A673 (cell line): ENCODE measurements around the gene COL19A1. TPM values are rescaled to one million over a fixed set of nuclear protein-coding genes. Genes with fewer than 3 reads are reported as not detected.

Source experiments
- BruUV-seq: library from RNA; stranded (reverse); fragments of 400-500 nt; replicated peaks from 2 replicates; lab custom pipeline; 2021; lab: Mats Ljungman, UMichigan
- CTCF ChIA-PET: fragments of 300-600 bp; sonication (Branson Sonifier 250); formaldehyde crosslinking; loops from one replicate; lab custom pipeline; 2022; ENCODE audit warnings: antibody characterized with exemption; lab: Charles Lee
- POLR2A ChIA-PET: fragments of 300-600 bp; sonication (Branson Sonifier 250); formaldehyde crosslinking; loops from one replicate; lab custom pipeline; 2022; ENCODE audit warnings: antibody characterized with exemption; ENCODE audit not compliant: low non-redundant PET; lab: Charles Lee
- DNase-seq: peaks from one replicate; pipeline ENCODE4 v3.0.0-alpha.2; 2015; ENCODE audit warnings: low spot score
- H3K27ac ChIP-seq: fragments of 200-600 bp; sonication (generic); 2 replicates; pipeline ENCODE4 v1.5.1; 2016; ENCODE audit warnings: mixed run types, low read depth, mild to moderate bottlenecking, mixed read lengths, antibody characterized with exemption, low read length; ENCODE audit not compliant: poor library complexity, severe bottlenecking
- H3K27me3 ChIP-seq: fragments of 200-600 bp; sonication (generic); replicated peaks from 2 replicates; pipeline ENCODE4 v1.6.1; 2017; ENCODE audit warnings: mixed run types, low read depth, mild to moderate bottlenecking, mixed read lengths, antibody characterized with exemption, low read length; ENCODE audit not compliant: insufficient read depth, poor library complexity
- H3K36me3 ChIP-seq: fragments of 200-600 bp; sonication (generic); 2 replicates; pipeline ENCODE4 v1.6.1; 2016; ENCODE audit warnings: mixed run types, mild to moderate bottlenecking, mixed read lengths, antibody characterized with exemption, low read length; ENCODE audit not compliant: insufficient read depth, poor library complexity, severe bottlenecking
- H3K4me1 ChIP-seq: fragments of 200-600 bp; sonication (generic); 2 replicates; pipeline ENCODE4 v1.6.1; 2017; ENCODE audit warnings: mixed run types, mild to moderate bottlenecking, mixed read lengths, antibody characterized with exemption, low read length; ENCODE audit not compliant: insufficient read depth, poor library complexity, severe bottlenecking
- H3K4me3 ChIP-seq: fragments of 200-600 bp; sonication (generic); 2 replicates; pipeline ENCODE4 v1.5.1; 2016; ENCODE audit warnings: low read depth, mixed run types, mild to moderate bottlenecking, mixed read lengths, low read length; ENCODE audit not compliant: poor library complexity, severe bottlenecking
- H3K9me3 ChIP-seq: fragments of 200-600 bp; sonication (generic); 2 replicates; pipeline ENCODE4 v1.6.1; 2016; ENCODE audit warnings: mixed run types, low read depth, mild to moderate bottlenecking, mixed read lengths, antibody characterized with exemption, low read length; ENCODE audit not compliant: poor library complexity, severe bottlenecking
- EZH2 ChIP-seq: fragments of 200-600 bp; sonication (generic); IDR thresholded peaks from 2 replicates; pipeline ENCODE4 v1.6.1; 2017; ENCODE audit warnings: borderline replicate concordance, low read depth, mild to moderate bottlenecking, mixed read lengths, antibody characterized with exemption, low read length; ENCODE audit not compliant: poor library complexity, severe bottlenecking
- intact Hi-C: fragments of 100-400 bp; cut with micrococcal nuclease; formaldehyde crosslinking; loops from one replicate; pipeline ENCODE4 v1.10.0; 2022; ENCODE audit not compliant: unreplicated experiment
- total RNA-seq: library from RNA; stranded (reverse); gene quantifications from 2 replicates; pipeline ENCODE4 v1.2.3, GENCODE V29; 2021
- TF ChIP-seq, protein P1 (sequence below): fragments of 300-800, 200-600 bp; sonication (generic); conservative IDR thresholded peaks from 2 replicates; pipeline ENCODE4 v1.5.1; 2017; ENCODE audit warnings: low read depth, mild to moderate bottlenecking, antibody characterized with exemption, low read length, moderate library complexity, mixed read lengths

Gene COL19A1
- total RNA-seq, 1 experiment from 2014 or later: 0.37 TPM

DNA sequence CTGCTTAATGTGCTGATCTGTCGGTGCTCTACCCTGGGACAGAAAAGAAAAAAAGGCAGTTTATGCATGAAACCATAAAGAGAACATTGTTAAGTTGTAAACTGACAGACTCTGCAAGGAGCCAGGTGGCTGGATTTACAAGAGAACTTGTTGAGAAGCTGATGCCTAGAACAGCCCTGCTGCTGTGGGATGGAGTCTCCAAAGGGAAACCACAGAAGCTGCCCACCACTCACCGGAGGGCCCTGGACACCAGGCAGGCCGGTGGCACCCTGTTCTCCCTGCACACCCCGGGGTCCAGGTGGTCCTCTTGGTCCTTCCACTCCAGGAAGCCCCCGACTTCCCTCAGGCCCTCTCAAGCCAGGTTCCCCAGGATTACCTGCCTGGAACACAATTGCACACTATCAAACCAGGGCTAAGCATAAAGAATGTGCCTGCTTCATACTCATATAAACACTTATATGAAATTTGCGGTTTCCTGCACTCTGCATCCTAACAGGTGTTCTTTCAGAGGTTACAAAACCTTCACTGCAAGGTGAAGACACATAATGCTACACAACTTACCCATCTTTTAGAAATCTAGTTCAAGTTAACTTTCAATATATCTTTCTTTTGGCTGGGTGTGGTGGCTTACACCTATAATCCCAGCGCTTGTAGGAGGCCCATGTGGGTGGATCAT, 368.3 kb downstream of the COL19A1 start:
- Histone ChIP-seq H3K27ac (no peak overlapping the region), H3K27me3 (peaks cover 9% of the 10 kb centered on the region), H3K4me1 (no peaks in the 10 kb centered on the region), H3K9me3 (no peaks in the 10 kb centered on the region), H3K36me3 (no peaks in the 10 kb centered on the region), H3K4me3 (no peak overlapping the region)
- POLR2A ChIA-PET: no interaction called here
- BruUV-seq: no TSS peak
- no peak for TF ChIP-seq EZH2
- TF ChIP-seq, protein P1, sequence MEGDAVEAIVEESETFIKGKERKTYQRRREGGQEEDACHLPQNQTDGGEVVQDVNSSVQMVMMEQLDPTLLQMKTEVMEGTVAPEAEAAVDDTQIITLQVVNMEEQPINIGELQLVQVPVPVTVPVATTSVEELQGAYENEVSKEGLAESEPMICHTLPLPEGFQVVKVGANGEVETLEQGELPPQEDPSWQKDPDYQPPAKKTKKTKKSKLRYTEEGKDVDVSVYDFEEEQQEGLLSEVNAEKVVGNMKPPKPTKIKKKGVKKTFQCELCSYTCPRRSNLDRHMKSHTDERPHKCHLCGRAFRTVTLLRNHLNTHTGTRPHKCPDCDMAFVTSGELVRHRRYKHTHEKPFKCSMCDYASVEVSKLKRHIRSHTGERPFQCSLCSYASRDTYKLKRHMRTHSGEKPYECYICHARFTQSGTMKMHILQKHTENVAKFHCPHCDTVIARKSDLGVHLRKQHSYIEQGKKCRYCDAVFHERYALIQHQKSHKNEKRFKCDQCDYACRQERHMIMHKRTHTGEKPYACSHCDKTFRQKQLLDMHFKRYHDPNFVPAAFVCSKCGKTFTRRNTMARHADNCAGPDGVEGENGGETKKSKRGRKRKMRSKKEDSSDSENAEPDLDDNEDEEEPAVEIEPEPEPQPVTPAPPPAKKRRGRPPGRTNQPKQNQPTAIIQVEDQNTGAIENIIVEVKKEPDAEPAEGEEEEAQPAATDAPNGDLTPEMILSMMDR: no peak
- intact Hi-C loops: no loop called here
- DNase-seq: no peak
- CTCF ChIA-PET: no interaction called here

DNA sequence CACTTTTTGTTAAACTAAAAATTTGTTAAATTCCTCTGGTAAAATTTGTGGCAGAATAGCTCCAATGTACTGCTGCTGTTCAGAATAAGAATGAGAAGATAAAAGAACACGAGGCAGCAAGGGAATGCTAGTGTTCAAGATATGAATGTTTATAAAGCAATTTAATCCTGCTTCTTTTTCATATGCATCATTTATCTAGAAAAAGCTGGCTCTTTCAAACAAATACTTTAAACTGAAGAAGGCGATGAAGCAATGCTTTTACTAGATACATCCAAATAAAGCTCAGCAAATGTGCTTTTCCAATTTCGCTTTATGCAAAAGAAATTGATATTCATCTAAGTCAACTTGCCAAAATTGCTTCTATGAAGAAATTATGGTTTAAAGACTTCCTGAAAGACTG, 370.0 kb downstream of the COL19A1 start:
- Histone ChIP-seq H3K27ac (no peak overlapping the region), H3K4me3 (no peak overlapping the region), H3K4me1 (no peaks in the 10 kb centered on the region), H3K27me3 (peaks cover 9% of the 10 kb centered on the region), H3K9me3 (no peaks in the 10 kb centered on the region), H3K36me3 (no peaks in the 10 kb centered on the region)
- TF ChIP-seq EZH2: no peak
- POLR2A ChIA-PET: no interaction called here
- no peak for DNase-seq
- no TSS peak for BruUV-seq
- intact Hi-C loops: no loop called here
- CTCF ChIA-PET: interaction anchor here (0.7 kb wide), 1 partner anchor 11 kb away, joined by 7 read pairs; no protein-coding TSS in a partner anchor

DNA sequence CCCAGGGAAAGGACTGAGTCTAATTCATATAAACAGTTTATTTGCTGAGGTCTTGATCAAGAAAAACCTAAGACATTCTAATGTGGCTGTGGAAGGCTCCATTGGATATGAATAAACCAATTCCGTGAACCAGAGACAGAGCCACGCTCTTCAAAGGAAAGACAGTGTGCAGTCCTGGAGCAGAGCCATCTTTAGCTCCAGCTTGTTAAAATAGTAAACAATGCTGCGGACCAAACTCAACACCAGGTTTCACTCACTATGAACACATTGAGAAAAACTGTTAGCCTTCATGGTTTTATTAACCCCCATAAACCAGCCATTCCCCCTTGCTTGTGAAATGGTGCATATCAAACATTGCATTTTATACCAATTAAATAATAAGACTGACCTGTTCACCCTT, 374.7 kb downstream of the COL19A1 start:
- BruUV-seq: no TSS peak
- TF ChIP-seq EZH2: no peak
- TF ChIP-seq, protein P1: no peak
- DNase-seq: no peak
- no peaks in the 10 kb centered on the region for H3K9me3 ChIP-seq
- H3K4me1 ChIP-seq: no peaks in the 10 kb centered on the region
- POLR2A ChIA-PET: no interaction called here
- intact Hi-C loops: no loop called here
- H3K27ac ChIP-seq: no peak overlapping the region
- CTCF ChIA-PET: no interaction called here
- no peaks in the 10 kb centered on the region for H3K36me3 ChIP-seq
- no peak overlapping the region for H3K4me3 ChIP-seq
- peaks cover 9% of the 10 kb centered on the region for H3K27me3 ChIP-seq

DNA sequence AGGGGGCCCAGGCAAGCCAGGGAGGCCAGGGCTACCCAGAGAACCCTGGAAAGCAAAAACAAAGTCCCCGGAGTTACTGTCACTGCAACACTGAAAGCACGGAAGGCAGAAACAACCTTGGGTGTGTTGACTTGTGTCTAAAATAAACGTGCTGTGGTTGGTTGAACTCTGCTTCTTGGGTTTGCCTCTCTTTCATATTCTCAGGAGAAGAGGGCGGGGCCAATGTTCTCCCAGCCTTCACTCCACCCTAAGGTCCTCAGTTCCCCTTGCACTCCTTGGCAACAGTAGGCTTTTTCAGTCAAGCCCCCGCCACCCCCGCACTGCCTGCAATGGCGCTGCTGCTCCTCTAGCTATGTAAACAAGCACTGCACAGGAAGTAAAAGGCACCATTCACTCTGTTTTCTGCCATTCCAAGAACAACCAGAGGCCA, 375.6 kb downstream of the COL19A1 start:
- Histone ChIP-seq H3K27me3 (peaks cover 9% of the 10 kb centered on the region), H3K4me3 (no peak overlapping the region), H3K36me3 (no peaks in the 10 kb centered on the region), H3K27ac (no peak overlapping the region), H3K4me1 (no peaks in the 10 kb centered on the region), H3K9me3 (no peaks in the 10 kb centered on the region)
- no peak for DNase-seq
- no TSS peak for BruUV-seq
- ChIA-PET CTCF (no interaction called here), POLR2A (no interaction called here)
- intact Hi-C loops: no loop called here
- TF ChIP-seq, protein P1: no peak
- TF ChIP-seq EZH2: no peak
